Right lobe of liver (tissue), 4 donors: ENCODE measurements around the gene PCED1A.

Experiments used
- CTCF ChIP-seq, 4 donors: fragments of 200-600 bp in 3 of 4; fragments of 450-650 bp in 1 of 4; IDR thresholded peaks; one replicate each; pipeline versions ENCODE4 v1.5.1 to v1.8.0; 2016 to 2022; ENCODE audit warnings: antibody characterized with exemption in 4 of 4, mild to moderate bottlenecking in 2 of 4
- POLR2A ChIP-seq: fragments of 450-650 bp; IDR thresholded peaks from one replicate; pipeline ENCODE4 v1.6.1; 2017; ENCODE audit warnings: antibody characterized with exemption, mild to moderate bottlenecking
- donor health status: DM: no; HTN: no; CAD: no.
- donor health status: DM: no; HTN: no; CAD: no.
- donor health status: DM: no; HTN: yes; CAD: no.

GRCh38 chr20:2797136-2797983 is 43.1 kb downstream of the PCED1A start:
- no peak for TF ChIP-seq POLR2A
- no peak for TF ChIP-seq CTCF (IDR thresholded peaks at IDR 0.05)
